MM.1S (cell line): Measurements from ENCODE around the gene SLC1A1.

Experiments
- DNase-seq: peaks from one replicate; pipeline ENCODE4 v3.0.0-alpha.2; 2015
- H2AFZ ChIP-seq: fragments of 300-600 bp; sonication (generic); 2 replicates; pipeline ENCODE4 v1.6.0; 2016; ENCODE audit warnings: antibody characterized with exemption, low read length
- H3F3A ChIP-seq: fragments of 300-600 bp; sonication (generic); 2 replicates; pipeline ENCODE4 v1.6.1; 2016; ENCODE audit warnings: mild to moderate bottlenecking, antibody characterized with exemption, low read length, moderate library complexity, mixed read lengths; ENCODE audit not compliant: insufficient read depth
- H3K27ac ChIP-seq: fragments of 300-600 bp; sonication (generic); 2 replicates; pipeline ENCODE4 v1.5.1; 2016; ENCODE audit warnings: mild to moderate bottlenecking, low read length
- H3K27me3 ChIP-seq: fragments of 300-600 bp; sonication (generic); replicated peaks from 2 replicates; pipeline ENCODE4 v1.6.0; 2016; ENCODE audit warnings: low read length; ENCODE audit not compliant: insufficient read depth
- H3K36me3 ChIP-seq: fragments of 300-600 bp; sonication (generic); replicated peaks from 2 replicates; pipeline ENCODE4 v1.6.1; 2016; ENCODE audit warnings: mild to moderate bottlenecking, low read length, mixed read lengths; ENCODE audit not compliant: insufficient read depth
- H3K4me1 ChIP-seq: fragments of 300-600 bp; sonication (generic); 2 replicates; pipeline ENCODE4 v1.6.1; 2016; ENCODE audit warnings: low read length, mixed read lengths
- H3K4me2 ChIP-seq: fragments of 300-600 bp; sonication (generic); 2 replicates; pipeline ENCODE4 v1.6.0; 2016; ENCODE audit warnings: low read depth, low read length
- H3K4me3 ChIP-seq: fragments of 300-600 bp; sonication (generic); 2 replicates; pipeline ENCODE4 v1.5.1; 2016; ENCODE audit warnings: low read length, mixed read lengths
- H3K79me2 ChIP-seq: fragments of 300-600 bp; sonication (generic); 2 replicates; pipeline ENCODE4 v1.6.1; 2016; ENCODE audit warnings: mixed run types, low read length, mixed read lengths
- H3K9ac ChIP-seq: fragments of 300-600 bp; sonication (generic); 2 replicates; pipeline ENCODE4 v1.6.1; 2016; ENCODE audit warnings: low read length, mixed read lengths
- H3K9me2 ChIP-seq: fragments of 300-600 bp; sonication (generic); replicated peaks from 2 replicates; pipeline ENCODE4 v1.6.1; 2016; ENCODE audit warnings: mild to moderate bottlenecking, low read length, mixed read lengths; ENCODE audit not compliant: insufficient read depth
- H3K9me3 ChIP-seq: fragments of 300-600 bp; sonication (generic); replicated peaks from 2 replicates; pipeline ENCODE4 v1.6.1; 2016; ENCODE audit warnings: mild to moderate bottlenecking, low read length, mixed read lengths; ENCODE audit not compliant: insufficient read depth
- H4K20me1 ChIP-seq: fragments of 300-600 bp; sonication (generic); 2 replicates; pipeline ENCODE4 v1.6.1; 2016; ENCODE audit warnings: mild to moderate bottlenecking, low read length, moderate library complexity, mixed read lengths; ENCODE audit not compliant: insufficient read depth
- CTCF ChIP-seq: fragments of 300-600 bp; sonication (generic); IDR thresholded peaks from 2 replicates; pipeline ENCODE4 v1.5.1; 2016; ENCODE audit warnings: antibody characterized with exemption, low read length, mixed read lengths
- EZH2 ChIP-seq: fragments of 300-600 bp; sonication (generic); optimal IDR thresholded peaks from 2 replicates; pipeline ENCODE3; 2017; ENCODE audit warnings: low read depth, mild to moderate bottlenecking, antibody characterized with exemption, low read length, mixed read lengths
- EZH2phosphoT487 ChIP-seq: fragments of 300-600 bp; sonication (generic); IDR thresholded peaks from 2 replicates; pipeline ENCODE4 v1.6.1; 2018; ENCODE audit warnings: antibody characterized with exemption, low read length

The SLC1A1 gene

GRCh38 chr9:4592886-4593285, 102.6 kb downstream of the SLC1A1 start:
- Histone ChIP-seq H3K4me2 (no peak overlapping the region), H3K4me1 (no peaks in the 10 kb centered on the region), H3K9me2 (no peaks in the 10 kb centered on the region), H3K9me3 (no peaks in the 10 kb centered on the region), H4K20me1 (no peaks in the 10 kb centered on the region), H3K9ac (no peak overlapping the region), H3F3A (no peaks in the 10 kb centered on the region), H3K36me3 (no peaks in the 10 kb centered on the region), H3K27ac (no peak overlapping the region), H2AFZ (no peak overlapping the region), H3K27me3 (no peaks in the 10 kb centered on the region), H3K4me3 (no peak overlapping the region), H3K79me2 (no peaks in the 10 kb centered on the region)
- TF ChIP-seq CTCF (no peak), EZH2 (no peak), EZH2phosphoT487 (no peak)
- no peak for DNase-seq

- H3K4me2 ChIP-seq: no peak overlapping the region
- H3K79me2 ChIP-seq: no peaks in the 10 kb centered on the region
- TF ChIP-seq EZH2phosphoT487 (no peak), CTCF (no peak), EZH2 (no peak)
- H3F3A ChIP-seq: no peaks in the 10 kb centered on the region
- DNase-seq: no peak
- H3K27me3 ChIP-seq: no peaks in the 10 kb centered on the region
- H3K9ac ChIP-seq: no peak overlapping the region
- H3K4me3 ChIP-seq: no peak overlapping the region
- no peak overlapping the region for H3K27ac ChIP-seq
- no peaks in the 10 kb centered on the region for H3K9me2 ChIP-seq
- H2AFZ ChIP-seq: no peak overlapping the region
- no peaks in the 10 kb centered on the region for H3K36me3 ChIP-seq
- no peaks in the 10 kb centered on the region for H3K4me1 ChIP-seq
- no peaks in the 10 kb centered on the region for H4K20me1 ChIP-seq
- no peaks in the 10 kb centered on the region for H3K9me3 ChIP-seq
Measured at GRCh38 chr9:4594545-4594944, 104.3 kb downstream of the SLC1A1 start.

GRCh38 chr9:4594994-4595393, 104.7 kb downstream of the SLC1A1 start:
- H3K27ac ChIP-seq: no peak overlapping the region
- no peak for DNase-seq

More at GRCh38 chr9:4594994-4595393, 104.7 kb downstream of the SLC1A1 start:
- TF ChIP-seq EZH2phosphoT487: no peak
- TF ChIP-seq CTCF: no peak
- TF ChIP-seq EZH2: no peak
- H3K9ac ChIP-seq: no peak overlapping the region
- H3F3A ChIP-seq: no peaks in the 10 kb centered on the region
- H4K20me1 ChIP-seq: no peaks in the 10 kb centered on the region
- H3K4me1 ChIP-seq: no peaks in the 10 kb centered on the region
- H3K79me2 ChIP-seq: no peaks in the 10 kb centered on the region
- H2AFZ ChIP-seq: no peak overlapping the region
- no peak overlapping the region for H3K4me2 ChIP-seq
- no peaks in the 10 kb centered on the region for H3K36me3 ChIP-seq
- no peak overlapping the region for H3K4me3 ChIP-seq
- no peaks in the 10 kb centered on the region for H3K27me3 ChIP-seq
- H3K9me2 ChIP-seq: no peaks in the 10 kb centered on the region
- H3K9me3 ChIP-seq: no peaks in the 10 kb centered on the region
